GM21528 (cell line): ENCODE data around the gene TAS1R2.
"Not testable (repeated sequence)": the region's sequence is repeated elsewhere in the genome, so short reads cannot be mapped to it uniquely, and the experiment has no call there.

ENCODE experiments used
- ATAC-seq: cut with Tn5 transposase; IDR thresholded peaks from one replicate; pipeline ENCODE4 v1.9.1; 2021; ENCODE audit warnings: mild to moderate bottlenecking, moderate library complexity; ENCODE audit not compliant: unreplicated experiment, low FRiP score

Gene TAS1R2

GRCh38 chr1:18859560-18859959 is at the start of gene TAS1R2:
Gene TAS1R2 (minus strand): TSS chr1:18859660. CDS start chr1:18859660, 0 bp downstream.
- ATAC-seq: no peak

GRCh38 chr1:18907917-18908845 is 48.7 kb upstream of the TAS1R2 start:
- ATAC-seq: no peak

GRCh38 chr1:18907021-18907916 is 47.8 kb upstream of the TAS1R2 start:
- ATAC-seq: no peak

- no peak for ATAC-seq
Observed at GRCh38 chr1:18903291-18903756, 43.9 kb upstream of the TAS1R2 start.

GRCh38 chr1:18902523-18903290 is 43.2 kb upstream of the TAS1R2 start, which contains the start of gene ALDH4A1:
Gene ALDH4A1 (minus strand): TSS chr1:18902555. CDS start chr1:18902523, 32 bp downstream.
- peak; percentile 86 for ATAC-seq

GRCh38 chr1:18901952-18902522 is 42.6 kb upstream of the TAS1R2 start:
- ATAC-seq: peak; percentile 3

- no peak for ATAC-seq
Observed at GRCh38 chr1:18901147-18901951, 41.9 kb upstream of the TAS1R2 start.

- ATAC-seq: no peak
Observed at GRCh38 chr1:18900303-18900841, 40.9 kb upstream of the TAS1R2 start.

- ATAC-seq: no peak
Observed at GRCh38 chr1:18899363-18900049, 40.0 kb upstream of the TAS1R2 start.

GRCh38 chr1:18898567-18898966 is 39.1 kb upstream of the TAS1R2 start:
- ATAC-seq: no peak

GRCh38 chr1:18895317-18895716 is 35.9 kb upstream of the TAS1R2 start:
- no peak for ATAC-seq

- ATAC-seq: no peak
Observed at GRCh38 chr1:18893120-18893519, 33.7 kb upstream of the TAS1R2 start.

- not testable (repeated sequence) for ATAC-seq
Observed at GRCh38 chr1:18891858-18892257, 32.4 kb upstream of the TAS1R2 start.

GRCh38 chr1:18891426-18891780 is 31.9 kb upstream of the TAS1R2 start:
- ATAC-seq: no peak

- no peak for ATAC-seq
Observed at GRCh38 chr1:18890706-18891425, 31.4 kb upstream of the TAS1R2 start.

GRCh38 chr1:18886003-18886335 is 26.5 kb upstream of the TAS1R2 start:
- no peak for ATAC-seq

- ATAC-seq: no peak
Observed at GRCh38 chr1:18885311-18886002, 26.0 kb upstream of the TAS1R2 start.
